ENCODE data around the gene ZNF689.

ZNF689 gene

GRCh38 chr16:30566531-30566930 lies 43.7 kb downstream of the ZNF689 start:
- DNase-seq (ENCODE audit: low read depth in 2 of 3, low spot score in 2 of 3), result no peak

GRCh38 chr16:30565984-30566383 lies 44.2 kb downstream of the ZNF689 start:
- no peak for DNase-seq (ENCODE audit: low read depth in 2 of 3, low spot score in 2 of 3)

- DNase-seq (ENCODE audit: low read depth in 2 of 3, low spot score in 2 of 3), result no peak
Observed at GRCh38 chr16:30565526-30565925, 44.7 kb downstream of the ZNF689 start.

- DNase-seq (ENCODE audit: low read depth in 2 of 3, low spot score in 2 of 3), result no peak
Observed at GRCh38 chr16:30562021-30562420, 48.2 kb downstream of the ZNF689 start.

- DNase-seq (ENCODE audit: low read depth in 2 of 3, low spot score in 2 of 3), result no peak
Observed at GRCh38 chr16:30561089-30561816, 48.9 kb downstream of the ZNF689 start.

- no peak for DNase-seq (ENCODE audit: low read depth in 2 of 3, low spot score in 2 of 3)
Observed at GRCh38 chr16:30559690-30560089, 50.5 kb downstream of the ZNF689 start.

- DNase-seq (ENCODE audit: low read depth in 2 of 3, low spot score in 2 of 3), result no peak
Observed at GRCh38 chr16:30558789-30559377, 51.3 kb downstream of the ZNF689 start.

- DNase-seq (ENCODE audit: low read depth in 2 of 3, low spot score in 2 of 3), result peak; percentile 76 to 96 (median 88)
Observed at GRCh38 chr16:30557957-30558788, 52.0 kb downstream of the ZNF689 start, which contains the start of gene ZNF764. ZNF764 (minus strand) TSS chr16:30558374; CDS start chr16:30558182, 192 bp downstream.

GRCh38 chr16:30557707-30557956 lies 52.6 kb downstream of the ZNF689 start:
- no peak for DNase-seq (ENCODE audit: low read depth in 2 of 3, low spot score in 2 of 3)

- no peak for DNase-seq (ENCODE audit: low read depth in 2 of 3, low spot score in 2 of 3)
Observed at GRCh38 chr16:30556125-30556473, 54.1 kb downstream of the ZNF689 start.

- DNase-seq (ENCODE audit: low read depth in 2 of 3, low spot score in 2 of 3), result no peak
Observed at GRCh38 chr16:30555315-30556124, 54.7 kb downstream of the ZNF689 start.

- DNase-seq (ENCODE audit: low read depth in 2 of 3, low spot score in 2 of 3), result no peak
Observed at GRCh38 chr16:30554557-30555314, 55.5 kb downstream of the ZNF689 start.

GRCh38 chr16:30553393-30553899 lies 56.7 kb downstream of the ZNF689 start:
- no peak for DNase-seq (ENCODE audit: low read depth in 2 of 3, low spot score in 2 of 3)

GRCh38 chr16:30552956-30553355 lies 57.2 kb downstream of the ZNF689 start:
- DNase-seq (ENCODE audit: low read depth in 2 of 3, low spot score in 2 of 3), result no peak
